ENCODE results near the gene TMEM72.

DNA sequence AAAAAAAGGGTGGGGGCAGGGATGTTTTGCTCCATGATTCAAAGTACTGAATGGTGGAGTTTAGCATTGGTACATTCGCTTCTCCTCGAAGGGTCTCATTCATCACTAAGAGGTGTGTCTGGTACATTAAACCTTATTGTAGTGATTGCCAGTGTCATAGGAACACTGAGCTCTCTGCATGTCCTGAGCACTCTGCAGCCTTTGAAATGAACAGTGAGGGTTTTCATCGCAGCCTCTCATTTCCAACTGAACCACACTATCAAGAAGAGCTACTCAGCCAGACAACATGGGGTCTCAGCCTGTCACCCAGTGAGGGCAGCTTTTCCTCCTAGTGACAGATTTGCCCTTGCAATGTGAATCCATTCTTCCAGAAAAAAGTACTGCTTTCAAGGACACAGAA, 75.0 kb downstream of the TMEM72 start:
- TF ChIP-seq, protein P1, sequence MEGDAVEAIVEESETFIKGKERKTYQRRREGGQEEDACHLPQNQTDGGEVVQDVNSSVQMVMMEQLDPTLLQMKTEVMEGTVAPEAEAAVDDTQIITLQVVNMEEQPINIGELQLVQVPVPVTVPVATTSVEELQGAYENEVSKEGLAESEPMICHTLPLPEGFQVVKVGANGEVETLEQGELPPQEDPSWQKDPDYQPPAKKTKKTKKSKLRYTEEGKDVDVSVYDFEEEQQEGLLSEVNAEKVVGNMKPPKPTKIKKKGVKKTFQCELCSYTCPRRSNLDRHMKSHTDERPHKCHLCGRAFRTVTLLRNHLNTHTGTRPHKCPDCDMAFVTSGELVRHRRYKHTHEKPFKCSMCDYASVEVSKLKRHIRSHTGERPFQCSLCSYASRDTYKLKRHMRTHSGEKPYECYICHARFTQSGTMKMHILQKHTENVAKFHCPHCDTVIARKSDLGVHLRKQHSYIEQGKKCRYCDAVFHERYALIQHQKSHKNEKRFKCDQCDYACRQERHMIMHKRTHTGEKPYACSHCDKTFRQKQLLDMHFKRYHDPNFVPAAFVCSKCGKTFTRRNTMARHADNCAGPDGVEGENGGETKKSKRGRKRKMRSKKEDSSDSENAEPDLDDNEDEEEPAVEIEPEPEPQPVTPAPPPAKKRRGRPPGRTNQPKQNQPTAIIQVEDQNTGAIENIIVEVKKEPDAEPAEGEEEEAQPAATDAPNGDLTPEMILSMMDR (IDR thresholded peaks at IDR 0.05), result no peak
- TF ChIP-seq EZH2 (IDR thresholded peaks at IDR 0.05), result no peak
- TF ChIP-seq EZH2phosphoT487 (IDR thresholded peaks at IDR 0.05), result no peak
